Muscle layer of colon (tissue), 2 donors: ENCODE measurements around the gene AHDC1.

Experiments
- H3K27ac ChIP-seq: one replicate; pipeline ENCODE4 v1.7.0; 2013; ENCODE audit warnings: low read depth, mild to moderate bottlenecking, low read length, moderate library complexity
- H3K27me3 ChIP-seq, 2 donors: one replicate each; pipeline ENCODE4 v1.7.0; 2013; ENCODE audit warnings: low read length in 2 of 2, mild to moderate bottlenecking in 2 of 2; ENCODE audit not compliant: insufficient read depth in 2 of 2, control insufficient read depth in 1 of 2
- H3K36me3 ChIP-seq: one replicate; pipeline ENCODE4 v1.7.0; 2013; ENCODE audit warnings: mild to moderate bottlenecking, low read length; ENCODE audit not compliant: insufficient read depth
- H3K4me1 ChIP-seq: one replicate; pipeline ENCODE4 v1.7.0; 2013; ENCODE audit warnings: mild to moderate bottlenecking, low read length; ENCODE audit not compliant: insufficient read depth
- H3K4me3 ChIP-seq, 2 donors: one replicate each; pipeline ENCODE4 v1.7.0; 2013; ENCODE audit warnings: low read length in 2 of 2, low read depth in 1 of 2, mild to moderate bottlenecking in 1 of 2, moderate library complexity in 1 of 2
- H3K9ac ChIP-seq: one replicate; pipeline ENCODE4 v1.7.0; 2013; ENCODE audit warnings: low read length
- H3K9me3 ChIP-seq: one replicate; pipeline ENCODE4 v1.7.0; 2013; ENCODE audit warnings: mild to moderate bottlenecking, low read length
- donor health status: abdominal sarcoma.
- donor health status: Adenocarcinoma of cecum.

The AHDC1 gene

GRCh38 chr1:27570784-27571183 is 33.2 kb downstream of the AHDC1 start:
- H3K4me3 ChIP-seq, result no peak overlapping the region
- H3K36me3 ChIP-seq, result no peaks in the 10 kb centered on the region
- H3K27me3 ChIP-seq, result no peaks in the 10 kb centered on the region
- peak overlapping the region; percentile 42 for H3K9ac ChIP-seq
- peak overlapping the region; percentile 94 for H3K27ac ChIP-seq
- H3K9me3 ChIP-seq, result no peaks in the 10 kb centered on the region
- H3K4me1 ChIP-seq, result peaks cover 87% of the 10 kb centered on the region

- peaks cover 91% of the 10 kb centered on the region for H3K4me1 ChIP-seq
- no peaks in the 10 kb centered on the region for H3K36me3 ChIP-seq
- H3K4me3 ChIP-seq, result no peak overlapping the region
- H3K9me3 ChIP-seq, result no peaks in the 10 kb centered on the region
- no peaks in the 10 kb centered on the region for H3K27me3 ChIP-seq
- H3K27ac ChIP-seq, result peak overlapping the region; percentile 94
- H3K9ac ChIP-seq, result peak overlapping the region; percentile 42
Measured at GRCh38 chr1:27570356-27570755, 33.6 kb downstream of the AHDC1 start.

GRCh38 chr1:27569506-27570291 is 34.2 kb downstream of the AHDC1 start:
- Histone ChIP-seq H3K27ac (peak overlapping the region; percentile 94), H3K4me3 (no peak overlapping the region), H3K9ac (no peak overlapping the region), H3K27me3 (no peaks in the 10 kb centered on the region), H3K36me3 (no peaks in the 10 kb centered on the region), H3K4me1 (peaks cover 97% of the 10 kb centered on the region), H3K9me3 (no peaks in the 10 kb centered on the region)

GRCh38 chr1:27569088-27569460 is 34.9 kb downstream of the AHDC1 start:
- Histone ChIP-seq H3K9ac (no peak overlapping the region), H3K27ac (peak overlapping the region; percentile 94), H3K4me3 (peak overlapping the region in 1 of 2 donors; percentile 0)

GRCh38 chr1:27568300-27569087 is 35.5 kb downstream of the AHDC1 start:
- Histone ChIP-seq H3K36me3 (no peaks in the 10 kb centered on the region), H3K4me3 (peak overlapping the region in 1 of 2 donors; percentile 45), H3K9ac (peak overlapping the region; percentile 54), H3K27me3 (no peaks in the 10 kb centered on the region), H3K4me1 (peaks cover 97% of the 10 kb centered on the region), H3K9me3 (no peaks in the 10 kb centered on the region), H3K27ac (peak overlapping the region; percentile 94)

More at GRCh38 chr1:27569088-27569460, 34.9 kb downstream of the AHDC1 start:
- Histone ChIP-seq H3K9me3 (no peaks in the 10 kb centered on the region), H3K27me3 (no peaks in the 10 kb centered on the region), H3K4me1 (peaks cover 97% of the 10 kb centered on the region), H3K36me3 (no peaks in the 10 kb centered on the region)

- Histone ChIP-seq H3K27me3 (no peaks in the 10 kb centered on the region), H3K4me1 (peaks cover 97% of the 10 kb centered on the region), H3K36me3 (no peaks in the 10 kb centered on the region), H3K9ac (peak overlapping the region; percentile 54), H3K9me3 (no peaks in the 10 kb centered on the region), H3K4me3 (peak overlapping the region in 1 of 2 donors; percentile 45), H3K27ac (peak overlapping the region; percentile 94)
Measured at GRCh38 chr1:27567971-27568299, 36.0 kb downstream of the AHDC1 start.

- Histone ChIP-seq H3K4me1 (peaks cover 97% of the 10 kb centered on the region), H3K27ac (peak overlapping the region; percentile 94)
Measured at GRCh38 chr1:27567146-27567526, 36.8 kb downstream of the AHDC1 start.

GRCh38 chr1:27566462-27567145 is 37.3 kb downstream of the AHDC1 start:
- peak overlapping the region; percentile 94 for H3K27ac ChIP-seq
- H3K27me3 ChIP-seq, result no peaks in the 10 kb centered on the region
- H3K9me3 ChIP-seq, result no peaks in the 10 kb centered on the region
- H3K36me3 ChIP-seq, result no peaks in the 10 kb centered on the region
- peak overlapping the region; percentile 14 for H3K9ac ChIP-seq
- peaks cover 97% of the 10 kb centered on the region for H3K4me1 ChIP-seq
- no peak overlapping the region for H3K4me3 ChIP-seq

More at GRCh38 chr1:27567146-27567526, 36.8 kb downstream of the AHDC1 start:
- H3K4me3 ChIP-seq, result peak overlapping the region in 1 of 2 donors; percentile 45
- no peaks in the 10 kb centered on the region for H3K36me3 ChIP-seq
- no peaks in the 10 kb centered on the region for H3K27me3 ChIP-seq
- no peaks in the 10 kb centered on the region for H3K9me3 ChIP-seq
- H3K9ac ChIP-seq, result no peak overlapping the region

- Histone ChIP-seq H3K4me3 (peak overlapping the region in 1 of 2 donors; percentile 25), H3K9ac (peak overlapping the region; percentile 14), H3K36me3 (no peaks in the 10 kb centered on the region), H3K9me3 (no peaks in the 10 kb centered on the region), H3K27me3 (no peaks in the 10 kb centered on the region), H3K4me1 (peaks cover 97% of the 10 kb centered on the region), H3K27ac (peak overlapping the region; percentile 94)
Measured at GRCh38 chr1:27564710-27565649, 39.0 kb downstream of the AHDC1 start.

- peaks cover 93% of the 10 kb centered on the region for H3K4me1 ChIP-seq
- no peaks in the 10 kb centered on the region for H3K27me3 ChIP-seq
- peak overlapping the region; percentile 8 for H3K9ac ChIP-seq
- peak overlapping the region; percentile 94 for H3K27ac ChIP-seq
- peak overlapping the region in 1 of 2 donors; percentile 8 for H3K4me3 ChIP-seq
- H3K9me3 ChIP-seq, result no peaks in the 10 kb centered on the region
- H3K36me3 ChIP-seq, result no peaks in the 10 kb centered on the region
Measured at GRCh38 chr1:27563591-27564471, 40.1 kb downstream of the AHDC1 start.
